Activated naive CD4-positive, alpha-beta T cell treated with anti-CD3 and anti-CD28 coated beads, Interleukin-2, amount 10 ng/mL, durations not matched to agents 5 hours and 36 hours (primary cell): ENCODE results near the gene RHBDL1. TPM values are rescaled to one million over a fixed set of nuclear protein-coding genes. Genes with fewer than 3 reads are reported as not detected.

Experiments used
- total RNA-seq, 2 experiments: library from RNA; stranded (reverse); gene quantifications; one replicate each; pipeline ENCODE4 v1.2.3, GENCODE V29; 2021

Gene RHBDL1
- total RNA-seq, 2 experiments from 2014 or later = 1.3 to 1.6 TPM

Other genes with a start within 250 kb of the RHBDL1 start
- gene CAPN15, start 148.0 kb upstream of the RHBDL1 start, total RNA-seq = 10 to 100 TPM; 71.0 to 71.8 TPM
- gene PRR35, start 115.3 kb upstream of the RHBDL1 start, total RNA-seq = not detected
- 1 to 10 TPM; 4.6 to 4.7 TPM for gene NHLRC4, start 108.7 kb upstream of the RHBDL1 start, total RNA-seq
- gene PIGQ, start 105.7 kb upstream of the RHBDL1 start, total RNA-seq = 10 to 100 TPM; 32.9 to 36.8 TPM
- gene RAB40C, start 85.6 kb upstream of the RHBDL1 start, total RNA-seq = 10 to 100 TPM; 12.7 to 14.1 TPM
- gene WFIKKN1, start 44.7 kb upstream of the RHBDL1 start, total RNA-seq = under 1 TPM; 0.33 to 0.36 TPM
- 10 to 100 TPM; 70.0 to 70.7 TPM for gene METTL26, start 39.4 kb upstream of the RHBDL1 start, total RNA-seq
- gene MCRIP2, start 33.8 kb upstream of the RHBDL1 start, total RNA-seq = 10 to 100 TPM; 28.9 to 31.2 TPM
- gene WDR90, start 26.3 kb upstream of the RHBDL1 start, total RNA-seq = 10 to 100 TPM; 63.2 to 67.3 TPM
- 100 to 1,000 TPM; 126 to 134 TPM for gene RHOT2, start 7.5 kb upstream of the RHBDL1 start, total RNA-seq
- gene STUB1, start 4.7 kb downstream of the RHBDL1 start, total RNA-seq = 10 to 100 TPM; 61.4 to 61.7 TPM
- gene JMJD8, start 8.7 kb downstream of the RHBDL1 start, total RNA-seq = 10 to 100 TPM; 30.3 to 31.4 TPM
- 10 to 100 TPM; 15.2 to 16.1 TPM for gene WDR24, start 14.7 kb downstream of the RHBDL1 start, total RNA-seq
- gene FBXL16, start 30.1 kb downstream of the RHBDL1 start, total RNA-seq = 10 to 100 TPM; 21.2 to 21.5 TPM
- gene METRN, start 39.4 kb downstream of the RHBDL1 start, total RNA-seq = 1 to 10 TPM; 5.5 TPM
- 10 to 100 TPM in 1 of 2 experiments, 1 to 10 TPM in 1; 9.7 to 10.8 TPM for gene ANTKMT, start 45.5 kb downstream of the RHBDL1 start, total RNA-seq
- gene CCDC78, start 50.8 kb downstream of the RHBDL1 start, total RNA-seq = 1 to 10 TPM; 1.6 to 2.1 TPM
- gene HAGHL, start 51.4 kb downstream of the RHBDL1 start, total RNA-seq = 1 to 10 TPM; 5.2 to 7.6 TPM
- gene CIAO3, start 65.3 kb downstream of the RHBDL1 start, total RNA-seq = 10 to 100 TPM; 30.8 to 33.1 TPM
- gene MSLN, start 85.1 kb downstream of the RHBDL1 start, total RNA-seq = not detected
- gene RPUSD1, start 112.7 kb downstream of the RHBDL1 start, total RNA-seq = 10 to 100 TPM; 22.2 to 23.1 TPM
- 10 to 100 TPM; 67.0 to 72.2 TPM for gene CHTF18, start 112.9 kb downstream of the RHBDL1 start, total RNA-seq
- gene GNG13, start 125.1 kb downstream of the RHBDL1 start, total RNA-seq = not detected